ENCODE results near the gene NINJ2.

The NINJ2 gene

DNA sequence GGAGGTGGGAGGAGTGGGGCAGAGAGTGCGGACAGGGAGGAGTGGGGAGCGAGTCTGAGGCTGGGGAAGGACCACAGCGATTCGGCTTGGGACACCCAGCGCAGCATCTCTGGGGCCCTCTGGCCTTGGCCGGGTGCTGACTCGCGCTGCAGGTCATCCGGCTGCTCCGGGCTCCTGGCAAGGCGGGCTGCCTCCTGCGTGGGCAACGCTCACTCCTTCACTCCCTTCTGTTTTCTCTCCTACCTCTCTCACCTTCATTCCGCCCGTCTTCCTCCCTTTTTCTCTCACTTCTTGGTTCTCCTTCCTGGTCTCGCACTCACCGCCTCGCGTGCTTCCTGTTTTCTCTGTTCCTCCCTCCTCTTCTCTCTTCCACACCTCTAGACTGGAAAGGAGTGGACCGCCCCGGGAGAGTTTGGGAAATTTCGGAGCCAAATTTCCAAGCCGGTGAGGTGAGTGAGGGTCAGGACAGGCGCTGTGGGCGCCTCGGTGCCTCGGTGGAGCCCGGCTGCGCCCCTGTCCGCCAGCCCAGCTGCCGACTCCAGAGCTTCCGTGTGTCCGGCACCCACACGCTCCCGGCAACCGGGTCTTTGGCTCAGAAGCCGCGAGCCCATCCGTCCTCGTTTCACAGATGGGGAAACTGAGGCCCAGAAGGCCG, 116.9 kb downstream of the NINJ2 start:
- DNase-seq = no peak

DNA sequence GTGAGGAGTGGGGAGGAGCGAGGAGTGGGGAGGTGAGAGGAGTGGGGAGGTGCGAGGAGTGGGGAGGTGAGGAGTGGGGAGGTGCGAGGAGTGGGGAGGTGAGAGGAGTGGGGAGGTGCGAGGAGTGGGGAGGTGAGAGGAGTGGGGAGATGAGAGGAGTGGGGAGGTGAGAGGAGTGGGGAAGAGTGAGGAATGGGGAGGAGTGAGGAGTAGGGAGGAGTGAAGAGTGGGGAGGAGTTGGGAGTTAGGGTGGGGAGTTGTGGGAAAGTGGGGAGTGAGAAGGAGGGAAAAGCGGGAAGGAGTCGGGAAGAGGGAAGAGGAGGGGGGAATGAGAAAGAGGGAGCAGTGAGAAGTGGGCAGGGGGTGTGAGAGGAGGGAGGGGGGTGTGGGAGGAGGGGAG, 117.4 kb downstream of the NINJ2 start:
- DNase-seq = no peak

DNA sequence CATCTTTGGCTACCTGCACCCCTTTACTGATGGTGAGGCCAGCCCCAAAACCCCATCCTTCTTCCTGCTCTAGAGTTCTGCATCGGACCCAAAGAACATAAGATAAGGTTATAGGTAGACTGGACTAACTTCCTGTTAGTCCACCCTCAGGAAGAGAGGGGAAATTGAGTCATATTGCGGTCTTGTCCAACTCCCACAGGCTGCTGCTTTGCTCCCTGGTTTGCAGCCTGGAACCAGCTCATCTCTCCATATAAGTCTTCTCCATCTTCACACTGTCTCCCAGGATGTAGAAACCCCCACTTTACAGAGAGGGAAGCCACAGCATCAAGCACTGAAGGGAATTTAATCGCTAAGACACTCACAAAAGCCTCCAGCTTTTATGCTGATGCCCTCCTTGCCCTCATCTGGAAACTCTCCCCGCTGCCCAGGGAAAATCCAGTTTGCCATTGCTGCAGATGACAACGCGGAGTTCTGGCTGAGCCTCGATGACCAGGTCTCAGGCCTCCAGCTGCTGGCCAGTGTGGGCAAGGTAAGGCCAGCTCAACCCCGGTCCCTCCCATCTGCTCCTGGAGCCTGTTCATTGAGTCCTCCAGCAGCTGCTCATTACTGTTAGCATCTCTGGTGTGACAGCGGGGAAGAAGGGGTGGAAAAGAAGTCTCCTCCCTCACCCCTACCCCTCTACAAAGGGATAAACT, 118.2 kb downstream of the NINJ2 start:
- no peak for DNase-seq

DNA sequence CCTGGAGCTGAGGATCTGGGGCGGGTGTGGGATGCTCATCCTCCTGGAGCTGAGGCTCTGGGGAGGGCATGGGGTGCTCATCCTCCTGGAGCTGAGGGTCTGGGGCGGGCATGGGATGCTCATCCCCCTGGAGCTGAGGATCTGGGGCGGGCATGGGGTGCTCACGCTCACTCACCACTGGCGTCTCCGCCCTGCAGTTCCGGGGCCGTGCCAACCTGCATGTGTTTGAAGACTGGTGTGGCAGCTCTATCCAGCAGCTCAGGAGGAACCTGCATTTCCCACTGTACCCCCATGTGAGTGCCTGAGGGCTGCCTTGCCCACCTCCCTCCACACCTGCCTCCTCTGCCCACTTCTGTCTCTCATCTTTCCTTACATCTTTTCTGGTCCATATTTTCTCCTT, 119.1 kb downstream of the NINJ2 start:
- DNase-seq = no peak

DNA sequence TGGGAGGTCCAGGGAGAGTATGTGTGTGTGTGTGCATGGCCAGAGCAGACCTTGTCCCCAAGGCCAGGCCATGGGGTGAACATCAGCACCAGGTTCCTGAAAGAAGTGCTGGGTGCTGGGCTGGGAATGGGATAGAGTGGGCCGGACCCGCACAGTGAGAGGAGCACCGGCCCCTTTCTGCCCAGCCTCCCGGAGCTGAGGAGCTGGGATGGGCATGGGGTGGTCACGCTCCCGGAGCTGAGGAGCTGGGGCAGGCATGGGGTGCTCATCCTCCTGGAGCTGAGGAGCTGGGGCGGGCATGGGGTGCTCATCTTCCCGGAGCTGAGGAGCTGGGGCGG, 120.2 kb downstream of the NINJ2 start:
- no peak for DNase-seq

DNA sequence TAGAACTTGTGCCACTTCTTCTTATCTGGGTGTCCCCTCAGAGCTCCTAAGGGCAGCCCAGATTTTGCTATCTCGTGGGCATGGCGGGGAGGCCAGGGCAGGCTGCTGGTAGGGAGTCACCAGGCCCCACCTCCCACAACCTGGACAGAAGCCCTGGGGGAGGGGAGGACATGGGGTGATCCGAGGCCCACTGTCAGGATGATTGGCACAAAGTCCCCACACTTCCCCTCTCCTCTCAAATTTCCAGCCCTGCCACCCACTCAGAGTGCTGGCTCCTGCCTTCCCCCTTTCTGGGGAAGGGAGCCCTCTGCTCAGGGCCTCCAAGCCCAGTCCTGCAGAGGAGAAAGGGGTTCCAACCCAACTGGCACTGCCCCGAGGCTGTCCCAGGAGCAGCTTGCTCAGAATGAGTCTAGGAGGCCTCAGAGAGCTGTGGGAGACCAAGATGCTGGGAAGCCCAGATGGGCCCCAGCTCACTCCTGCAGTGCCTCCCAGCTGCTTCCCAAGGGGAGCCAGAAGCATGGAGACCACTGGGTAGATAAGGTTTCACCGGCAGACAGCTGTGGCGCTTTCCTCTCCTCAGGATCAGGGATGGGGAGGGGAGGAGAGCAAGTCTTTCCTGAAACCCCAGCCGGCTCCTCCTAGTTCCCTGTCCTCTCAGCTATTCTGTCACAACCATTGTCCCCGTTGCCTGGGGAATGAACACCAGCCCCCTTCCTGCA, 120.7 kb downstream of the NINJ2 start:
- DNase-seq = no peak

DNA sequence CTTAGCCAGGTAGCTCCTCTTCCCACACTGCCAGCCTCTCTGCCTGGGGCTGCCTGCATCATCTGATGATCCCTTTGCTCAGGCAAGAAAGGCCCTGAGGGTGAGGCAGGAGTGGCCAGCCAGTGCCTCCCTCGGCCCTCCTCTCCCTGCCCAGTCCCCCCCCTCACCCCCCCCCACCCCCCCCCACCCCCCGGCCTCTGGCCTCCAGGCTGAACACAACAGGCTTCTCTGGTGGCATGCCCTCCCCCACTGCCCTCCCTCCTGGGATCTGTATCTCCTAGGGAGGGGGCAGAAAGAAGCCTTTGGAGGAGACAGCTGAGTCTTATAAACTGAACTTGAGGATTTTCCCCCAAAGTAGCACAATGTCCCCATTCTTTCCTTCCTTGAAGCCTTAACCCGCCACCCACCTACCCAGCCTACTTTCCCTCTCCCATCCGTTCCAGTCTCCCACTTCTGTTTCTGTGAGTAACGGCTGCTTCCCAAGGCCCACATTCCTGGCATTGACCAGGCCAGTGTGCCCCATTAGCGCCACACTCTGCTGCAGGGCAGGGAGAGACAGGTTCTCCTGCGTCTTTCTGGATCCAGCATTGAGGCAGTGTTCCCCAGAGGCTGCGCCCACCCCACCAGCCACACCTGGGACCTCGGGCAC, 121.4 kb downstream of the NINJ2 start:
- DNase-seq = no peak

DNA sequence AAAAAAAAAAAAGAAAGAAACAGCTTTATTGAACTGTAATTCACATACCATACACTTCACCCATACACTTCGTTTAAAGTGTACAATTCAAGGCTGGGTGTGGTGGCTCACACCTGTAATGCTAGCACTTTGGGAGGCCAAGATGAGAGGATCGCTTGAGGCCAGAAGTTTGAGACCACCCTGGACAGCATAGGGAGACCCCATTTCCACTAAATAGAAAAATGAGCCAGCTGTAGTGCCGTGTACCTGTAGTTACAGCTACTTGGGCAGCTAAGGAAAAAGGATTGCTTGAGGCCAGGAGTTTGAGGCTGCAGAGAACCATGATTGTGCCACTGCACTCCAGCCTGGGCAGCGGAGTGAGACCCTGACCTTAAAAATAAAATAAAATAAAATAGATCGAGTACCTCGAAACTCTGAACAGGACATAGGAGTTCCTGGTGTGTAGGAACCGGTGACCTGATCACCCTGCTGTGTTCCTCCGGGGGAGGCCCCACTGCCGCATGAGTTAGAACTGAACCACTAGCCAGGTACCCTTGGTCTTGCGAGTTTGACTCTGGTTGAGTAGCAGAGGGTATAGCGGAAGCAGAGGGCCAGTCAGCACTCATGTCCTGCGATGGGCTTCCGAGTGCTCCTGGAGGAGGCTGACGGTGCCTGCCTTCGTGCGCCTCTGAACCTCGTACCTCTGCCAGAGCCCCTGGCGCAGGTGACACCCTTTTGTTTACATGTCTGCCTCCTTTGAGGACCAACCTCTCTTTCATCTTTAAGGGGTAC, 123.5 kb downstream of the NINJ2 start:
- DNase-seq = no peak

DNA sequence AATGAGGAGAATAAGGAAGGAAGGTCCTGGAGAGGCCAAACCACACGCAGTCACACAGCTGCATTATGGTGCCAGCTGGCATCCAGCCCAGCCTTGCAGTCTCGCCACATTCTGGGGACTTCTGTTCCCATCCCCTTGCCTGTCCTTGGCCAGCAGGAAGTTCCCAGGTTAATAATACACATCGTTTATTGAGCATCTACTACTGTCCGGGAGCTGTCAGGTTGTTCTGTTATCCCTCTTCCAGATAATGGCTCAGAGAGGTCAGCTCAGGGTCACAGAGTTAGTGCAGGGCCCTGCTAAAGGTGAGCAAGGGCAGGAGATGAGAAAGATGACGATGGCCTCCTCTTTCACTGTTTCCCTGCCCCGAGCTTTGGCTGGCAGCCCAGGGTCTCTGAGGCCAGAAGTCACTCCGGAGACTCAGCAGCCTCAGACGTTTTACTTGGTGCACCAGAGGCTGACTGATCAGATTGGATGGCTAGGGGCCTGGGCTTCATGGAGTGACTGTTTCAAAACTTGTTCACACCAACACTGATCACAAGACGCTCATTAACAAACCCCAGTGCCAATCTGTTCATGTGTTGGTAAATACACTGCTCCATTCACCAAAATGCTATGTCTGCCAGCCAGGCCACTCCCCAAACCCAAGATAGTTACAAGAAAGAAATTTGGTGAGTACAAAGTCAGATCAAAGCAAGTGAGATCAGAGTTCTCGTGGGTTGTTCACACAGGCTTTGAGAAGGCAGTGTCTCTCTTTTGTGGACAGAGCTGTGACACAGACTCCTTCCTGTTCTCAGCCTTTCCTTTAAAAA, 124.3 kb downstream of the NINJ2 start:
- no peak for DNase-seq

DNA sequence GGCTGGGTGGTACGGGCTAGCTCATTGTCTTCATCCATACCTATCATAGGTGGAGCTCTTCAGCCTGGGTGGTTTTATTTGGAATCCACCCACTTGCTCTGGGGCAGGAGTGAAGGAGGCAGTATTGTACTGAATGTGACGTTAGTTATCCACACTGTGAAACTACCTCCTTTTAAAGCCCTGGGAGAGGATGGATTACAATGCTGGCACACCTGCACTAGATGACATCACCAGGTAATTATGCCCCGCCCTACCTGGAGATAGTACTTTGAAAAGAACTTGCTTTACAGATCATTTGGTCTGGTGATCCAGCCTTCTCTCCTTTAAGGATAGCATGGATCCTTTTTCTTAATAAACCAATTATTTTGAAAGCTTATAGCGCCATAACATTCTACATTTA, 125.5 kb downstream of the NINJ2 start:
- DNase-seq = no peak

DNA sequence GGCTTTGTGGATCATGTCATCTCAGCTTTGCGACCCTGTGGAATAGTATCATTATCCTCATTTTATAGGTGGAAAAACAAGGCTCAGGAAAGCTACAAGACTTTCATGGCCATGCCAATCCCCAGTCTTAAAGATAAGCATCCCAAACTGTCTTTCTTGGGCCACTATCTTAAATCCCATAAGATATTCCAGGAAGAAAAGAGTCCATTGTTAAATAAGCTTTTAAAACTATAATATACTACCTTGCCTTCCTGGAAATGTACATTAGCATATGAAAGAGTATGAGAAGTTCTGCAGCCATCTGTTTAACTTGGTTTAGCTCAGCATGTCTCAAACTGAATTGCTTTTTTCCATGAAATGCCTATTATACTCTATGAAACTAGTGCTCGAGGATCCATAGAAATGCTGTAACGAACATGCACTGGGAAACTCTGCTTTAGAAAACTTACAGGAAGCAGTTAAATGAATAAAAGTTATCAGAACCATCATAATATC, 126.4 kb downstream of the NINJ2 start:
- no peak for DNase-seq

DNA sequence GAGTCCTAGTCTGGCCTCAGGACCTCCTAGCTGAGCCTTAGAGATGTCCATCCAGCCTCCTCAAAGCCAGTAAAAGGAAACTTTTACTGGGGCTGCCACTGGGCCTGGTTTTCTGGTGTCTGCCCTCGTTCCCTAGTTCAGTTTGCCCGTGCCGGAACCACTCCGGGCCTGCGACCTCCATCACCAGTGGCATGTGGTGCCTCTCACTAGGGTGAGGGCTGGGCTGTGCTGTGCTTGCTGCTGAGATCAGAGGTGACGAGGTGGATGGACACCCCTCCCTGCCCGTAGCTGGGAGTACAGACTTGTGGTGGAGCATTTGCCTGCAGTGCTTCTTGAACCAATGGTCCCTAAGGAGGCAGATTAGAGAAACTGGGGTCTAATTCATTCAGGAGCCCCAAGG, 127.8 kb downstream of the NINJ2 start:
- DNase-seq = no peak

DNA sequence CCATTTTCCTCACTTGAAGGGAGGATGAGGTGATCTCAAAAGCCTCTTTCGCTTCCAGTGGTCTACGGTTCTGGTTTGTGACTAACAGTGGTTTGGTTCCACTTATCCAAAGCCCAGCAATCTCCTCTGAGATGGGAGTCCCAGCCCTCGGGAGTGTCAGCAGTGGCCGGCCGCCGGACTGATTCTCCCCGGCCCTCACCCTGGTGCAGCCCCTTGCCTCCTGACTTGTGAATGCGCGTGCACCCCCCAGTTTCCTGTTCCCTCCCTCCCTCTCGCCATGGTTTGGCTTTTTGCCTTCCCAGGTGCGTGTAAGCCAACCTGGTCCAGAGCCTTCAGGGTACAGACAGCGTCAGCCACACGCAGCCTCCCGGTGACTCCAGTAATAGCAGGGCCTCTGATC, 129.0 kb downstream of the NINJ2 start:
- no peak for DNase-seq

DNA sequence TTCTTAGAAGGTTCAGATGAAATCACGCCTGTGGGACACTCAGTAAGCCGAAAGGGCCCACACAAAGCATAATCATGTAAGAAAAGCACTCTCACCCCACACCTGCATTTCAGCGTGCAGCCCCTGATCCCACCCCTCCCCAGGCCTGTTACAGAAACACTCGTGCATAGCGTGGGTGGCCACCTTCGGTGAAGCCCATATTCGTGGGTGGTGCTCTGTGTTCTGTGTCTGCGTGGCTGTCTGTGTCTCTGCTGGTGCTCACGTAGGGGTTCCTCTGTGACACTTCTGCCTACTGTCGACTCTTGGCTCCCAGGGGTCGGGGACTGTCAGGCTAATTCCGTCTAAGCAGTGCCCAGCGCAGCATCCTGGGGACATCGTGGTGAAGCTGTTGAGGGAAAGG, 129.5 kb downstream of the NINJ2 start:
- no peak for DNase-seq

DNA sequence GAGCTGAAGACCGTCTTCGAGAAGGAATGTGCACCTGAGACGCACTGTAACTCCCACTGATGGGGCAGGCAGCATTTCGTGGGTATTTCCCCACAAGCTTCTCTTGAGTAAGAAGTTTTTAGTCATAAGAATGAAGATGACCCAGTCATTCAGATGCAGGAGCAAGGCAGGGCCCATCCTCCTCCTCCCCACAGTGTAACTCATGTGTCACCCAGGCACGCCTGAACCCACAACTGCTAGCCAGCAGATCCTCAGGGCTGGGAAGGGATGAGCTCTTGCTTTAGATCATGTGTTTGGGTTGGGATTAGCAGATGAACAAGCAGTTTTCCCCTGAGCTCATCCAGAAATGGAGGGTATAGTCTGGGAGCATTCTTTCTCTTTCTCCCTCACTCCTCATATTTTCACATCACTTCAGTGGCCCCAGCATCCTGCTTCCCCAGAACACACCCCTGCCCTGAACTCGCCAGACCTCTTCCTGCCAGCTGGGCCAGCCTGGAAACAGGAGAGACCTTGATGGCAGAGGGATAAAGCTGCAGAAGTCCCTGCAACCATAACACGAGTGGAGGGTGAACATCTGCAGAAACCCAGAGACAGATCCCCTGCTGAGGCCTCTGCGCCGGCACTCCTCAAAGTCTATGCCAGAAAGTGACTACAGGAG, 130.2 kb downstream of the NINJ2 start:
- no peak for DNase-seq

DNA sequence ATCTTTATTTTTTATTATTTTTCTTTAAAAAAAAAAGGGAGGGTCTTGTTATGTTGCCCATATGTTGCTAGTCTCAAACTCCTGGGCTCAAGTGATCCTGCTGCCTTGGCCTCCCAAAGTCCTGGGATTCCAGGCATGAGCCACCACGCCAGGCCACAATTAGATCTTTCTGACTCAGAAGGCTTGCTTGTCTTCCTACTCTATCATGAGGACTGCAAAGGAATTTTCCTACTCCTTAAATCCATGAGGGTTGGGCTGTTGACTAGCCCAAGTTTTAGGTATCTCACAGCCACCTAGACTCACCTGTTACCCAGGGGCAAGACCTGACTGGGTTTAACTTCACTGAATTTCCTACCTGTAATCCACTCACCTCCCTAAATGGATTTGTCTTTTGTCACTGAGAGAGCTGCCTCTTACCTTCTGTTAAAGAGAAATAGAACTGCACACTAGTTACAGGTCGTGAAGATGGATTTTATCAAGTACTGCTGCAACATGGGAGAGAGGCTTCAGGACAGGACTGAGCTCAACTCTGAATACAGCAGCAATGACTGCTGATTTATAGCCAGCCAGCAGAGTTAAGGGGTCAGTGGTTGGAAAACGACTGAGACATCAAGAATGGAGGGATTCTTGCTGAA, 131.2 kb downstream of the NINJ2 start:
- DNase-seq = no peak

DNA sequence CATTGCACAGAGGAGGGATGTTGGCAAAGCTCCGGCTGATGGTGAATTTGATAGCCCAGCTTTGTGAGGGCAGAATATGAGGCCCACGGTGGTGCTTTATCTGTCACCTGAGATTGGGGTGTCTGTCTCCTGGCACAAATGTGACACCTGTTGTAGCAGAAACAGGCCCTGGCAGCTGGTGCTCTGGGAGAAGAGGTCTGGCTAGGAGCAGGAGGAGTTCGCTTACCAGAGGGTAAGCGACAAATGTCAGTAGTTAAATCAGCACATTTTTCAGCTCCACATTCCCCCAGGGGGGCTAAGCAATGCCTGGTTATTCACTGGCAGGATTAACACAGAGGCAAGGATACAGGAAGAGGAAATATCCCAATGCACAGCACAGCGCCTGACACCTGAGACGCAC, 132.4 kb downstream of the NINJ2 start:
- DNase-seq = no peak

DNA sequence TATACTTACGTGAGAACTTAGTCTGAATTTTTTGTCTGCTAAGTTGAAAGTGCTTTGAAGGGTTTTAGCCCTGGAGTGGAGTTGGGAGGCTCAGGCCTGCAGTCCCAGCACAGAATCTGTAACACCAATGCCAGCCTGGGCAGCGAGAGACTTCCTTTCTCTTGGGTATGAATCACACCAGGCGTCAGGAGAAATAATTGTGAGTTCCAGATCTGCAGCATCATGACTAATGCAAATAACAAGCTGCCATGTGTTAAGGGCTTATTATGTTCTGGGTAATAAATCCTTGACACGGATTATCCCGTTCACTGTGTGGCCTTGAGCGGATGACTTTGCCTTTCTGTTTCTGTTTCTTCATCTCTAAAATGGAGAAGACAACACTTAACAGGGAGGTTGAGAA, 132.9 kb downstream of the NINJ2 start:
- no peak for DNase-seq

DNA sequence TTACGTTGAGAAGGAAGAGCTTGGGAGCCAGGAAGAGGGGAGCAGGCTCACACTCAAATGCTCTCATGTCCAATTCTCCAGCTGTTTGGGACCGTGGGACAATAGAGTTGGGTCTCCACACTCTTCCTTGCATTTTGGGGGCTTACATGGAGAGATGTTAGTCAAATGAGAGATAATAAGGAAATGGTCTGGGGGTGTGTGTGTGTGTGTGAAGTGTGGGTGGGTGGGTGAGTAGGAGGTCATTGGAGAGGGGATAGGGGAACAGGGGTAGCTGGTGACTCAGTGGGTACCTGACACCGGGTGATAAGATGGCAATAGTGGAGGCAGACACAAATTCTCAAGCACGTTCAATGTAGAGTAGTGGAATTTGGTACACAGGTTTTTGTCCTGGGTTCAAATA, 135.5 kb downstream of the NINJ2 start:
- DNase-seq = no peak

DNA sequence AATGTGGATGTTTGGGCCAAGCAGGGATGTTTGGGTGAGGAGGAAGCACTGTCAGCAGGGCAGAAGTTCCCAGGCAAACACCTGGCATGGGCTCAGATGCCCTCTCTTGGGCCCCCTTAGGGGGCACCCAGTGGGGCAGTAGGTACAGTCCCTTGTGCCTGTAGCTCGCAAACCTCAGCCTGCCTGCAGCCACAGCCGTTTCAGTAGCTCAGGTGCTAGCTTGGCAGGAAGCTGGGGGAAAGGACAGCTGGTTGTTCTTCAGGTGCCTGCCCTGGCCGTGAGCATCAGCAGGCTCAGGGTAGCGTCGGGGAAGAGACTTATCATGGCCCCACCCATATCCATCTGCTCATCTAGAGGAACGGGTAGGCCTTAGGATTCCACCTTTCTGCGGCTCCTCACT, 136.0 kb downstream of the NINJ2 start:
- no peak for DNase-seq

DNA sequence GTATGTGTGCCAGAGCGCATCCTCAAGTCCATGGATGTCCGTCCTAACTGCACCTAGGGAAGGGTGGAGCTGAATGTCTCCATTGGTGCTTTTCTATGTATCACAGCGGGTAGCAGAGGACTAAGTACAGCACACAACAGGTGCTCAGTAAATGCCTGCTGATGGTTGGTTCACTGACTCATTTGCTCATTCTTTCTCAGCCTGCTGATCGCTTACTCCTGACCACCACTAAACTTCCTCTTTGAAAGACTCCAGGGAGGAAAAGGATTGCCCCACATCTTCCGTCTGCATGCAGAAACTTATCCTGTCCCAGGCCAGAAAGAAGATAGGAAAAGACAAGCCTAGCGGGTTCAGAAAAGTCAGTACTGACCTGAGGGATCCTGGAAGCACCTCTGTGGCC, 137.2 kb downstream of the NINJ2 start:
- no peak for DNase-seq

All from stimulated activated CD4-positive, alpha-beta T cell treated with anti-CD3 and anti-CD28 coated beads, Interleukin-2, amount 100 ng/mL, for 24 hours (primary cell).